Frontal cortex (tissue), 4 donors: ENCODE results near the gene C2CD5. TPM values are rescaled to one million over a fixed set of nuclear protein-coding genes. Genes with fewer than 3 reads are reported as not detected.

Experiments
- DNase-seq, 2 donors: peaks; one replicate each; pipeline ENCODE4 v3.0.0; 2012; ENCODE audit warnings: low spot score in 2 of 2
- FAIRE-seq: peaks from 2 replicates; lab custom pipeline; 2012; peaks lifted over from hg19 to GRCh38; lab: Jason Lieb, UNC
- total RNA-seq: library from RNA; depleted of rRNA; stranded (reverse); fragments of >200 nt; gene quantifications from one replicate; pipeline ENCODE4 v1.2.3, GENCODE V29; 2014
- donor health status: control.
- donor health status: control.
- donor health status: control.

C2CD5 gene
- total RNA-seq, 1 donor from 2014 or later, result 131 TPM

DNA sequence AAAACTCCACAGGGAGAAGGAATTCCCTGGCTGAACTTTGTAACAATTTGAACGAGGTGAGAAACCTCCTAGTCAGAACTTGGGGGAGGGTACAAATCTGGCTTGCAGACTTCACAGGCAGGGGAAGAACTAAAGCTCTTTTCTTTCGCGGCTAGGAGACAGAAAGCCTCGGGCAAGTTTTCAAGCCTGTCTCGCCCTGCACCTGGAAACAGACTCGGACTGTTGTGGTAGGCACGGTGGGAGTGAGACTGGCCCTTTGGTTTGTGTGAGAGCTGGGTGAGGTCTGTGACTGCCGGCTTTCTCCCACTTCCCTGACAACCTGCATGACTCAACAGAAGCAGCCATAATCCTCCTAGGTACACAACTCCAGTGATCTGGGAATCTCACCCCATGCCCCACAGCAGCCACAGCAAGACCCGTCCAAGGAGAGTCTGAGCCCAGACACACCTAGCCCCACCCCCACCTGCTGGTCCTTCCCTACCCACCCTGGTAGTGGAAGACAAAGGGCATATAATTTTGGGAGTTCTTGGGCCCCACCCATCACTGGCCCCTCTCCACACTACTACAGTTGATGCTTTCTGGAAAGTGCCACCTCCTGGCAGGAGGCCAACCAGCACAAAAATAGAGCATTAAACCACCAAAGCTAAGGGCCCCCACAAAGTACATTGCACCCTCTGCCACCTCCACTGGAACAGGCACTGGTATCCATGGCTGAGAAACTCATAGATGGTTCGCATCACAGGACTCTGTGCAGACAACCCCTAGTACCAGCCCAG lies 107.1 kb downstream of the C2CD5 start:
- DNase-seq (no peak), FAIRE-seq (no peak)

DNA sequence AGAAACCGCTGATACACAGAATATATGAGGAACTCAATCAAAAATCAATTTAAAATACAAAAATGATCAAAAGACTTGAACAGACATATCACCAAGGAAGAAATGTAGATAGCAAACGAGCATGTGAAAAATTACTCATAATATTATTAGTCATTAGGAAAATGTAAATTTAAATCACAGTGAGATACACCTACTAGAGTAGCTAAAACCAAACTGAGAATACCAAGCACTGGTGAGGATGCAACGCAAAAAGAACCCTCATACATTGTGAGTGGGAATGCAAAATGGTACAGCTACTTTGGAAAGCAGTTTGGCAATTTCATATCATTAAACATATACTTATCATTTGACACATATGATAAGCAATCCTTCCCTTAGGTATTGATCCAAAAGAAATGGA lies 108.8 kb downstream of the C2CD5 start:
- no peak for DNase-seq
- FAIRE-seq, result peak; percentile 10

DNA sequence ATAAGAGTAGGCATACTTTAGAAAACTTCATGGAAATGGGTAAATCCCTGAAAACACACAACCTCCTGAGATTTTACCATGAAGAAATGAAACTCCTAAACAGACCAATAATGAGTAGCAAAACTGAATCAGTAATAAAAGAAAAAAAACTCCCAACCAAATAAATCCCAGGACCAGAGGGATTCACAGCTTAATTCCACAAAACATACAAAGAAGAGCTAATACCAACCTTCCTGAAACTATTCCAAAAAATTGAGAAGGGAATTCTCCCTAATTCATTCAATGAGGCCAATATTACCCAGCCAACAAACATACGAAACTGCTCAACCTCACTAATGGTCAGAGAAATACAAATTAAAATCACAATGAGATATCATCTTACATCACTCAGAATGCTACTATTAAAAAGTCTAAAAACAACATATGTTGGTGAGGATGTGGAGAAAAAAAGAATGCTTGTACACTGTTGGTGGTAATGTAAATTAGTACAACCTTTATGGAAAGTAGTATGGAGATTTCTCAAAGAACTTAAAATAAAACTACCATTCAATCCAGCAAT lies 112.6 kb downstream of the C2CD5 start:
- DNase-seq (no peak), FAIRE-seq (no peak)

DNA sequence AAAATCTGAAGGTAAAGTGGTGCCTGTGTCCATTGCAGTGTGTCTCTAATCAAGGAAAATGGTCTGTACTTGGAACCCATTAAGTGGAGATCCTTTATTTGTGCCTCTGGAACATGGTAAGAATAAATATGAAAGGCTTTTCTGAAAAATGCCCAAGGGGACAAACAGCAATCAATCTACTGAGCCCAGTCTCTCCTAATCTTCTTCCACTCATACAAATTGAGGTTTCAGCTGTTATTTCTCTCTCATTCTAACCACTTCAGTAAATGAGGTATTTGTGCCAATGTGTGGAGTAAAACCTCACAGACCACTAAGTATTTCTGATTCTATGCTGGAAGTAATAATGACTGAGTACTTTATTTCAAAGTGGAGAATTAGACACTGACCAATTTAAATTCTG lies 127.5 kb downstream of the C2CD5 start:
- DNase-seq (no peak), FAIRE-seq (no peak)

DNA sequence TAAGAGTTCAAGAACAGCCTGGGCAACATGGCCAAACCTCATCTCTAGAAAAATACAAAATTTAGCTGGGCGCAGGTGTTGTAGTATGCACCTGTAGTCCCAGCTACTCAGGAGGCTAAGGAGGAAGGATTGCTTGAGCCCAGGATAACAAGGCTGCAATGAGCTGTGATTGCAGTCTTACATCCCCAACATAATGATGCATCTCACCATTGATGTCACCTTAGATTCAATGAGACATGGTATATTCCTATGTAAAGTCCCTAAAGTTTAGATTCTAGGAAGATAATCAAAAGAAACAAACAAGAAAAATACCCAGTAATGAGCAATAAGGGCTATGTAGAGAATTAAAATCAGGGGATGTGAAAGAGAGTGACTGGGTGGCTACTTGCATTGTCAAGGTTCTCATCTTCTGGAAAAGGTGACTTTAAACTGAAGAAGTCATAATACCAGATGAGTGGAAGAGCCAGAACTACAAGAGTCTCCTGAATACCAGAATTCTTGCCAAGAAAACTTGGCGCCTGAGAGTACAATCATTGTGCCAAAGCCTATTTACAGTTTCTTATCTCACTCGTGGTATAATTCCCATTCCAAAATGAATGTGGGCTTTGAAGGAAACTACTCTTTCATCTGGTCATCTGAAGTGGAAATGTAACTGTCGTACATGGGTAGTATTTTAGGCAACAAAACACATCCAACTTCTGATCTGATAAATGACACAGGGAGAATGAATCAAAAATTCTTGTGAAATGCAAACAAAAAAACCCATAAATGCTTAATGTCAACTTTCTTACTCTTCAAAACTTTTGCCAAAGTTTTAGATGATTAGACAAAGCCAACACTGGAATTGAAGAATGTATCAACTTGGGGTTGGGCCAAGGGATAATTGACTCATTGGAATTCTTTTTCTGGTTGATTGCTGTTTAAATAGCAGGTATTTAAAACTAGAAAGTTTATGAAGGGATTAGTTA lies 128.7 kb downstream of the C2CD5 start:
- no peak for DNase-seq
- no peak for FAIRE-seq

DNA sequence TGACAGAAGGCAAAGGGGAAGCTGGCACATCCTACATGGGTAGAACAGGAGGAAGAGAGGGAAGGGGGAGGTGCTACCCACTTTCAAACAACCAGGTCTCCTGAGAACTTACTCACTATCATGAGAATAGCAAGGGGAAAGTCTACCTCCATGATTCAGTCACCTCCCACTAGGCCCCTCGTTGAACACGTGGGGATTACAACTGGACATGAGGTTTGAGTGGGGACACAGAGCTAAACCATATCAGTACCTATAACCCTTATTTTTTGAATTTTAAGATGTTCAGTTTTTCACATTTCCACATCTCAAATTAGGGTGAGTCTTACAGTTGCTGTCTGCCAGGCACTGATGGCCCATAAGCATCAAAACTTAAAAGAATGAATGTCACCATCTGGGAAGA lies 129.6 kb downstream of the C2CD5 start:
- FAIRE-seq, result no peak
- DNase-seq, result no peak

DNA sequence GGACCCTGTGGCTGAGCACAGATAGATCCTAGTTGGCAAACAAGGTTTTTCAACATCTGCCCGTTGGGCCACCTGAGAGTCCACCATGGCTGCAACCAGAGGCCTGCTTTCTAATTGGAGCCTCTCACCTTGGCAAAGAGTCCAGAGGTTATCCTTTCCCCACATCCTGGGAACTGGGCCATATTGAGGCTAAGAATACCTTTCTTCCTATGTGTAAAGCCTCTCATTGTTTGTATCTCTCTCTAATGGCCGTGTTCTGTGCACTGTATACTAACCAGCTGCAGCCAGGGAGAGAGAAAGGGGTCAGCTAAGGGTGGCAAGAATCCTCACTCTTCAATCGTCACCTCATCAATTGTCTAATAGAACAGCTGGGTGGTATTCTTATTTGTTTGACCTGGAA lies 130.8 kb downstream of the C2CD5 start:
- FAIRE-seq (no peak), DNase-seq (no peak)

DNA sequence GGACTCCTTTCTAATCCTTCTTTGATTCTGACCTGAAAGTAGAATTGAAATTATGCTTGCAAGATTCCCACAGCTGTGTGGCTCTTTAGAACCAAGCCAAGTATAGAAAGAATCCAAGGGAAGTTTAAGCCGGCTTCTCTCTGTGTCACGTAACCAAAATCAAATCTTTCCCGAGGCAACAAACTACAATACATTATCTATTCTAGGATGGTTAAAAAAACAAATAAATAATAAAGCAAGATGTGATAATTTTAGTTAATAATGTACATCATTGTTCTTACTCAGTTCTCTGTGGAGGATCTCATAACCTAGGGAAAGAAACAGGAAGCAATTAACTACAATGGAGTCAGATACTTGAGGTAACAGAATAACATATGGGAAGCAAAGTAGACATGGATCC lies 131.8 kb downstream of the C2CD5 start:
- FAIRE-seq (no peak), DNase-seq (no peak)

DNA sequence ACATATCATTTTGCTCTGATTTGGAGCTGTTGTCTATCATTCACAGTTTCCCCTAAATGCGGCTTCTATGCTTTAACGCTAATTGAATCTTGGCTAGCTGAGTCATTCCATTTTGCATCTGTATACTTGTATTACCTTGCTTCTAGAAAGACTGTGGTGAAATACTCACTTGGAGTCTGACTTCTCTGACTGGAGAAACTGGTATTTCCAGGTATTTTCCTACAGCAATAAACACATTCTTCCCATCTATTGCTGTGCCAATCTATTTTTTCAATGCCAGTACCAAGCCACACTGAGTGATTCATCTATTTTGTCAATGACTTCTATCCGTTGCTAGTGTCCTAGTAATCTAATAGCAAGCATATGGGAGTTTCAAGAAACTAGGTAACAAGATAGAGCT lies 133.9 kb downstream of the C2CD5 start:
- FAIRE-seq (no peak), DNase-seq (no peak)

DNA sequence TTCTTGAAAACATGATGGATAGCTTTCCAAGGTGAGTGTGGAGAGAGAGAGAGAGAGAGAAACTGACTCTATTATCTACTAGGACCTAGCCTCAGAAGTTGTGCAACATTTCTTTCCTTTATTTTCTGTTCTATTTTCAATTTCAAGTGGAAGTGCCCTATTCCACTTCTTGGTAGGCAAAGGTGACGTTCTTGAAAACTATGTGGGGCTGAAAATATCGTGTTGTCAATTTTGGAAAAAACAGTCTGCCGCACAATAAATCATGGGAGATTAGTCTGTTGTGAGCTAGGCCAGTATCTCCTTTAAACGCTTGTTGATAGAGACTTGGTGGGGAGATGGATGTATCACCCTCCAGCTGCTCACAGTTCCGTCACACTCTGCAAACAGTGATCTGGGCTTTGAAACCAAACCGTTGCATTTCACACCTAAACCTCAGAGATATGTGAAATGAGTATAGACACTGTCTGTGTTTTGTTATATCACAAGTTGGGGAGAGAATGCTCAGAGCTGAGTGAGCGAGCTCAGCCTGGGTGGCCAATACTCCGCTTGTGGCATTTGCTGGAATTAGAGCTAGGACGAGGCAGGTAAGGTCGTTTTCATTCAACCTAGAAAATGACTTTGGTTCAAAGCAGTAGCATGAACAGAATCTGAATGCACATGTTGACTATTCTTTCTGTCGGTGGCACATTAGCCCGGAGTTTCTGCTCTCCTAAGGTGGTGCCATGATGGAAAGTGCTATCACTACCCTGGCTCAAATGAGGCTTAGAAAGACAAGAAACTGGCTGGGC lies 134.8 kb downstream of the C2CD5 start:
- DNase-seq (no peak), FAIRE-seq (no peak)

DNA sequence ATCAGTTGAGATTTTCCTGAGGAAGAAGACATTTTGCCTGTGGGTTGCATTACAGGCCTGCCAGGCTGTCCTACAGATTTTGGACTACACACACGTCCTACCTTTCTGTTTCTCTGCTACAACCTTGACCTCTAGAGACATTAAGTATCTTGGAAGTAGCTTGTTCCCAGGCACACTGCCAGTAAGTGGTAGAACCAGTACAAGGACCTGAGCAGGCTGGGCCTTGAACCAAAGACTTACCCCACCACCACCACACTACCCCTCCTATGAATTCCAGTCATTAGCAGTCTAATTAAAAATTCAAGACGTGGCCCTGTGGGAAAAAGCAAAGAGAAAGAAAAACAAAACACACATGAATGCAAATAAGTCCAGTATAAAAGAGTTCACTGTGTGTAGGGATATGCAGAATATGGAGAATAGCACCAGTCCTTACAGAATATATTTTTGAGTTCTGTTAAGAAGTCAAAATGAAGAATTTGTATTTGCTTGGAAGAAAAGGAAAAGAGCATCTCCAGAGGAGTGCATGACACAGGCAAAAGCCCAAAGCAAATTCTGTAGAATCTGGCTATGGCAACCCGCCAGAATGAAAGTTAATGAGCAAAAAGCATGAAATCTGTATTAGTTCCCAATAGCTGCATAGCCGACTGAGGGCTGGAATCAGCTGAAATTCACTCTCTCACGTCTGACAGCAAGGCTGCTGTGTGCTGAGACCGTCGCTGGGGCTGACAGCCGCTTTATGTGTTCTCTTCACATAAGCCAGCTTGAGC lies 135.5 kb downstream of the C2CD5 start:
- FAIRE-seq (no peak), DNase-seq (no peak)

DNA sequence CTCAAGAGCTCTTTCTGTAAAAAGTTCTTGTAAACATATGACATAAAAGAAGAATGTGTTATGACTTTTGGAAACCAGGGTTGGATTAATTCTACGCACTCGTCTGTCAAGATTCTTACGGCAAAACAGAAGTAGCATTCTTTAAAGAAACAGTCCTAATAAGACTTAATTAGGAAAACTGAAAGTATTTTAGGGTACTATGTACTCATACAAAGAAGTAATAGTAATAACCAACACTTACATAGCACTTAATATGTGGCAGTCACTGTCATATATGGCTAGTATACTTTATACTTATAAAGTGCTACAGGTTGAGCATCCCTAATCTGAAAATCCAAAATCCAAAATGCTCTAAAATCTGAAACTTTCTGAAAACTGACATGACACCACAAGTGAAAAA lies 136.9 kb downstream of the C2CD5 start:
- FAIRE-seq (no peak), DNase-seq (no peak)

DNA sequence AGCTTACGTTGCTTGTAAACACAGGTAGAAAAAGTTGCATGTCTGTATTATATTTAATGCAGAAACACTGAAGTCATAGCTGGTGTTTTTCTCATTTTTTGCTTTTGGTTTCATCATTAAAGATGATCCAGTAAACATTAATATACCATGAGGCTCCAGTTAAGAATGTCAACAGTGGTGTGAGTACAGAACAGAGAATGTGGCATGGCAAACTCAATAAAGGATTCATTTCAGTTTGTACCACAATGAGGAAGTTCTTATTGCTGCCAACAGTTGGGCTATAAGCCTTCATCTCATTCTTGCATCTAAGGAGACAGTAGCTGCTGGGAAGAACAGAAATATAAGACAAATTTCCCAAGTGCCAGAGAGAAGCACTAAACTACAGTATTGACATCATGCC lies 137.7 kb downstream of the C2CD5 start:
- DNase-seq (no peak), FAIRE-seq (no peak)

DNA sequence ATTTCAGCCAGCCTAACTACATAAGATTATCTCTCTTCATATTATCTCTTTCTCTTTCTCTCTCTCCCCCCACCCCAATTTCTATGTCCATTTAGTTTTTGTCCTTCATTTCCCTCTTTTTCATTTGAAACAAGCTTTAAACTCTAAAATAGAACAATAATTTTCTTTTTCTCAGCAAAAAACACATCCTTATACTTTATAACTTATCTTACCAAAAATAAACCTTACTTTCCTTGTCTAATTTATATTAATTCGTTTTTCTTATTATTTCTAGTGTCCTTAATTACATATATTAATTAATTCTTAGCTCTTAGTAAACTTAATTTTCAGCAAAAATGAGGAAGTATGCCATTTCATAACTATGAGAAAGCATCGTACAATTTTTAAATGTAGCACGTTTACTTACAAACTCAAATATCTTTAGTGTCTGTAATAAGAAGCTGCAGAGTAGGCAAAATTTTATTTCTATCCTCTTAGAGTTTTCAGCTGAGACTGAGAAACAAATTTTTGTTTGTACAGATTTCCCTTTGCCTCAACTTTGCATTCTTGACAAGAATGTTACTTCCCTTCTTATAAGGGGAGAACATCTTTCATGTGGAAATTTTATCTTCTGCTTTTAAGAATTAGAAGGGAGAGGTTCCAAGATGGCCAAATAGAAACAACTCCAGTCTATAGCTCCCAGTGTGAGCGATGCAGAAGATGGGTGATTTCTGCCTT lies 144.7 kb downstream of the C2CD5 start:
- DNase-seq (no peak), FAIRE-seq (peak; percentile 70)

Other genes starting within 250 kb of the C2CD5 start
- gene ST8SIA1, start 209.8 kb downstream of the C2CD5 start, total RNA-seq, result 17.5 TPM
- 156 TPM for gene ETNK1, start 80.6 kb upstream of the C2CD5 start, total RNA-seq